ENCODE measurements around the gene CNIH2.
"Not testable (repeated sequence)": the region's sequence is repeated elsewhere in the genome, so short reads cannot be mapped to it uniquely, and the experiment has no call there.

CNIH2 gene

DNA sequence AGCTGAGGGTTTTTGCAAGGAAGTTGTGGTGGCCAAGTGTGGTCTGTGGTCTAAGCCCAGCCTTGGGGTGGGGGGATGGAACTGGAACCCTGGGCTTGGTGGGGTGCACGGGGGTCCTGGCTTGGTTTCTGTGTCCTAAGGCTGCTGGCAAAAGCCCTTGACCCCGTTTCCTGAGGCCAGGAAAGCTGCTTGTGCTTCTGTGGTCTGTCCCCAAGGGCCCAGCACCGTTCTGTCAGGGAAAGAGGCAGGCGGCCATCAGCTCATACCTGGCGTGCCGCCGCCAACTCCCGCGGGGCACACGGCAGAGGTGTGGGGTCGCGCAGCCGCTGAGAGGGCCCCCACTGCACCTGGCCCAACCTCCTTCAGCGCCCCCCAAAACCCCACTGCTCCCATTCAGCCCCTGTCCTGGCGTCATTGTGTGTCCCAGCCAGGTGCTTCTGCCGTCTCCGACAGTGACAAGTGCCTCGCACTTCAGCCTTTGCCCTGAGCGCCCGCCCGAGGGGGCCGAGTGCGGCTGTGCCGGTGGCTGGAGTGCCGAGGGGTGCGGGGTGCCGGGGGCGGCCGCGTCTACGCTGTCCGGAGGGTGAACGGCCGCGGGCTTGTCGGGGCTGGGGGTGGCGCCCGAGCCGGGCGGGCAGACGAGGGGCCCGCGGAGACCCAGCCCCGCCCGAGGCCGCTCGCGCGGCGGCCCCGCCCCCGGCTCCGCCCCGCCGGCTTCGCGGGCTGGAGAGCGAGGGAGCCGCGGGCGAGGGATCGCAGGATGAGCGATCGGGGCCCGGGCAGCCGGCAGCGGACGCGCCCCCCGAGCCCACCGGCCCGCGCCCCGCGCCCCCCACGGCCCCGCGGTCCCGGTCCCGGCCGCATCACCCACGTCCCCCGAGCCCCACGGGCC is at the start of gene CNIH2:
Gene CNIH2, plus strand, starts transcription at position 705 of the 892 bp plus-strand sequence. CDS start 282 bp downstream, outside the sequence.
- DNase-seq (ENCODE audit: low spot score): no peak

DNA sequence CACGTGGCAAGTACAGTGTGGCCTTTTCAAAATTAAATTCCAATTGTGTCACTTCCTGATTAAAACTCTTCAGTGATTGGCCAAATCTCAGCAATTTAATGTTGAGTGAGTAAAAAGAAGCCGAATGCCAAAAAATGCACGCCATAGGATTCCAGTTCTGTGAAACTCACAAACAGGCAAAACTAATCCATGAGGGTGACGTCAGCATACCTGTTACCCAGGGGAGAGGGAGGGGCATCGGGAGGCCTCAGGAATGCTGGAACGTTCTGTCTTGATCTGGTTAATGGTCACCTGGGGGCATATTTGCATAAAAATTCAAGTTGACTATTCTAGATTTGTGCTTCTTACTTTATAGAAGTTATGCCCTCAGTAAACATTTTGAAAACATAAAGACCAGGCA is 49.5 kb upstream of the CNIH2 start:
- DNase-seq (ENCODE audit: low spot score): no peak

DNA sequence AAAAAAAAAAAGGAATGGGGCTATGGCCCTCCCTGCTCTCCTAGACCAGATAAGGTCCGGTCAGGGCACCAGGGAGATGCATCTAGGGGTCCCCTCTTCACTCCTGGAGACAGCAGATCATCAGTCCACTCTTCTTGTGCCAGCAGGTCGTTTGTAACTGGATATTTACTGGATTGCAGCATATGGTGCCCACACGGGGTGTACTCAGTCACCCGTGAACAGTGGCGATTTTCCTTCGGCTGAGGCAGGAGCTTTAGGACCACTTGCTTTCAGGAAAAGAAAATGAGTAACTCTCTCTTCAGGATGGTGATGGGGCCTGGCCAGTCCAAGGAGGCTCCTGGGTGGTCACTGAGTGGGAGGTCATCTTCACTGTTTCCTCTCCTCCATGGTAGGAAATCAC is 47.8 kb upstream of the CNIH2 start:
- DNase-seq (ENCODE audit: low spot score): no peak

DNA sequence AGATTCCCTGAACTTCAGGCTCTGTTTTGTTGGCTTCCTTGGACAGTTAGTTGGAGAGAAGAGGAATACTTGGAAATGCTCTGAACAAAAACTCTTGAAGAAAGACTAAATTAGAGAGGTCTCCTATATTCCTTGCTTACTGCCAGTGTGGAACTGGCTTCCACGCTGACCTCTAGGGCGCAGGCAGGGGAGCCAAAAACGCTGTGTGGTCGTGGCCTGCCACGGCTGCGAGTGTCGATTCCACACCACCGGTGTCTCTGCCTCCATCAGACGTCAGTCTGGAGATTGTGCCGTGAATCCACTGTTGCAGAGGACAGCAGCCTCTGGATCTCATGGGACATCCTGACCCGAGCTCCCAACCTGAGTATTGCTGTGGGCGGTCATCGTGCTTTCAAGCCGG is 47.0 kb upstream of the CNIH2 start:
- no peak for DNase-seq (ENCODE audit: low spot score)

DNA sequence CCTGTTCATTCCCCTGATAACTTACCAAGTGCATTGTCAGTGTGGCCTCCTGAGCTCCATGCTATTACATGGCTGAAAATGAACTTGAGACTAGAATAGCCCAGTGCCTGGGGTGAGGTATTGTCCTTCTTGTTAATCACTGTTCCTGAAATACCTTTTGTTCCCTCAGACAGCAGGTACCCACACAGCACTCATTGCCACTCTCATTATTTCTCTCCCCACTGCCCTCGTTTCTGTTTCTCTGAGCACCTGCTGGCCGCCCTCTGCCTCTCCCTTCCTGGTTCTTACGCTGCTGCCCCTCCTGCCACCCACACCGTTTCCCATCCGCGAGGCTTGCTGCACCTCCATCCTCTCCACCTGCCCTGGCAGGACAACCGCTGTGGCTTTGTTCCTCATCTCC is 46.4 kb upstream of the CNIH2 start:
- DNase-seq (ENCODE audit: low spot score): no peak

DNA sequence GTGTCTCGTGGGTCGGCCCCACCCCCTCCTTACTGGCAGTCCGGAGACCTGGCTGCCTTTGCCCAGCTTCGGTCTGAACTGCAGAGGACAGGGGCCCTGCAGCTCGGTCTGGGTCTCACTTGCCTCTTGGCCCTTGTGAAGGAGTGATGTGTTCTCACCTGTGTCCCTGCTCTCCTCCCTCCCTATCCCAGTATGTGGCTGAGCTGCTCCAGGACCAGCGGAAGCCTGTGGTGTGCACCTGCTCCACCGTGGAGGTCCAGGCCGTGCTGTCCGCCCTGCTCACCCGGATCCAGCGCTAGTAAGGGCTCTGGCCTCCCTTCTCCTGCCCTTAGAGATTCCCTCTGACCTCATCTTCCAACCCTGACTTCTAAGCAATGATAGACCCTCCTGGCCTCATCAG is 45.2 kb upstream of the CNIH2 start:
- DNase-seq (ENCODE audit: low spot score): no peak

DNA sequence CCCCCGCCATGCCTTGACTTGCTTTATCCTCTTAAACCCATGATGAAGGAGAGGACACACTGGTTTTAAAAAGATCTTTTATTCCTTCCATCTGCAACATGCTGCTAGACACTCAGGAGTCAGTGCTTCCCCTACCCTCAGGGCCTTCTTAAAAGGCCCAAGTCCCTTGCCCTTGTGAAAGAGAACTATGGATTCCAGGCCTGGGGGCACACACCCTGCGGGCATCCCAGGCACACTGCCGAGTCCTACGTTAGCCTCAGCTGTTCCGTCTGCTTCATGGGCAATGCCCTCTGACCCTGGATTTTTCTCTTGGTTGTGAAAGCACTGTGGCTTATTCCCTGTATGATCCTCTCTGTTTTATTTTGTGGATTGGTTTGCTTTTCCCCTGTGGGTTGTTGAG is 44.7 kb upstream of the CNIH2 start:
- no peak for DNase-seq (ENCODE audit: low spot score)

DNA sequence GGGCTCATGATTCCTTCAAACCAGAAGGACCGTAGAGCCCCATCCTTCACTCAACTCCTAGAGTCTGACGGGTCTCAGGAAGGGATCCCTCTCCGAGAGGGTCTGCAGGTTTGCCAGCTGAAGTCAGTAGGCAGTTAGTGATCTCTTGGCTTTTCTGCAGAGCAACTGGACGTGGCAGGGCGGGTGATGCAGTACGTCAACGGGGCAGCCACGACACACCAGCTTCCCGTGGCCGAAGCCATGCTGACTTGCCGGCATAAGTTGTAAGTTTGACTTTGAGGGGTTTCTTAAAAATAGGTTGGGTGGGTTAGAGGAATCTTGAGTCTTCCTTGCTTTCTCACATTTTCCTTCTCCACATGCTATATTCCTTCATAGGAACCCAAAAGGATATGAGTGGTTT is 42.8 kb upstream of the CNIH2 start:
- DNase-seq (ENCODE audit: low spot score): no peak

DNA sequence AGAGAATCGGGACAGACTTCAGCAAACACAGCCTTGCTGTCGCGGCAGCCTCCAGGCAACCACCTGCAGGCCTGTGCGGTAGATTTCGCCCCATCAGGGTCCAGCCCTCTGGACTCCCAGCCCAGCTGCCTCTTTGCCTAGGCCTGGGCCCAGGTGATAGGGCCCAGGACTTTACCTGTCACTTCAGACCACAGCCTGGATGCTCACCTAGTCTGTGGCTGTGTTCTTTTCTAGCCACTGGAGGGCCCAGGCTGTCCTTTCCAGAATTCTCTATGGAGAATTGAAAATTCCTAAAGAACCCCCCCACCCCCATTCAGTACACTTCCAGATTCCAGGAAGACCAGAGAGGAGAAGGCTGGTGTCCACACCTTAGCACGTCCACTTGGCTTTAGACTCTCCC is 40.1 kb upstream of the CNIH2 start:
- no peak for DNase-seq (ENCODE audit: low spot score)

DNA sequence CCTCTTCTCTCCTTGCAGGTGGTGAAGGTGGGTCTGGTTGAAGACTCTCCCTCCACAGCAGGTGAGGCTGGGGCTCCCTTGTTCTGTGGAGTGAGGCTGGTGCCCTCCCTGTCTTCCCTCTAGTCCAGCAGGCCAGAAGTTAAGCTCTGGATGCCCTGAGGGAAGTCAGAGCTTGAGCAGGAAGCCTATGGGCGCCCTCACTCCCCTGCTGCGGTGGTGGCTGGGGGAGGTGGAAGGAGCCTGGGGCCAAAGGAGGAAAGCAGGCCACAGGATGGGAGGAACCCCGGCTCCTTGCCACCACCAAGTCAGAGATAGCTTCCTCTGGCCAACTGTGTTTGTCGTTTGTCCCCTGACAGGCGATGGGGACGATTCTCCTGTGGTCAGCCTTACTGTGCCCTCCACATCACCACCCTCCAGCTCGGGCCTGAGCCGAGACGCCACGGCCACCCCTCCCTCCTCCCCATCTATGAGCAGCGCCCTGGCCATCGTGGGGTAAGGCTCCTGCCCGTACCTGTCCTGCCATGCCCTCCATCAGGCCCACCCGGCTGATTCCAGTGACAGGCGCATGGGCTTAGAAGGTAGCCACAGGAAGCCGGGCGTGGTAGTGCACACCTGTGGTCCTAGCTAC is 39.1 kb upstream of the CNIH2 start:
- DNase-seq (ENCODE audit: low spot score): no peak

DNA sequence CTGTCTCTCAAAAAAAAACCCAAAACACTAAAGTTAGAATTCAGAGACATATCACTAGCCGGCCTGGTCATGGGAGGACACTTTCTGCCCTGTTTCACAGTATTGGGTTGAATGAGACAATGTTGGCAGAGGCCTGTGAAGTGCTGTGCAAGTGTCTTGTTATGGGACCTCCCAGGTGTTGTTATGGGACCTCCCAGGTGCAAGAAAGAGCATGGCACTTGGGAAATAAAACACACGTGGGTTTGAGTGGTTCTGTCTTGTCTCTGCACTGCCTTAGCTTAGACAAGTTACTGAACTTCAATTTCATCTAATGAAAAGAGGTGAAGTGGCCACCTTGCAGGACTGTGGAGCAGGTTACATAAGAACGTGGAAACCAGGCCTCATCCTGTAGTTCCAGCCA is 38.5 kb upstream of the CNIH2 start:
- DNase-seq (ENCODE audit: low spot score): no peak

DNA sequence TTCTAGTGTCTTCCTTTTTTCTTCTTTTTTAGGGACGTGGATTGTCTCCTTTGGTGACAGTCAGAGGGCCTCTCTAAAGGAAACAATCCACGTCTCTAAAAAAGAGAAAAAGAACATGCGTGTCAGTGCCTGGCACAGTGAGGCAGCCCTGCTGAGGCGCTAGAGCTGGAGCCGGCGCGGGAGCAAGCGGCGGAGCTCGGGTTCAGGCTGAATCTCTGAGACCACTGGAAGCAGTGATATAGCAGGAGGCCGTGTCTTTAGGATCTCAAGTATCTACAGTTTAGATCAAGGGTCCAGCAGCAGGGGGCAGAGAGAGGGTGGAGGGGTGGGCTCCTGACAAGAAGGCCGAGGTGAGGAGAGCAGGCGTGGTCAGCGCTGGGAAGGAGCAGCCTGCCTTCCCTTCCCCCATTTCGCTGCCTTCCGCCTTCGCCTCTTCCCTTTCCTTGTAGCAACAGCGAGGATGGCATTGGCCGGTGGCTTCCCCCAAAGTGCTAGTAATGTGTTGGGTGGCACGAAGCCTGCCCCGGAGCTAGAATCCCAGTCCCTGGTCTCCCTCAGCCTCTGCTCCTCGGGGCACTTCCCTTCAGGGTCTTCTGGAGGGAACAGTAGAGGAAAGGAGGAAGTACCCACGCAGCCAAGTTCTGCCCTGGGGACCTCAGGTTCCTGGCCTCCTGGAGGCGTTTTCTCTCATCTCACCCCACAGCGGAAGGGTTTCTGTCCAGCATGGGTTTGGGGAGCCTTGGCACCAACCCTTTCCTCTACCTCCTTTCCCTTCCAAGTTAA is 37.8 kb upstream of the CNIH2 start:
- DNase-seq (ENCODE audit: low spot score): no peak

DNA sequence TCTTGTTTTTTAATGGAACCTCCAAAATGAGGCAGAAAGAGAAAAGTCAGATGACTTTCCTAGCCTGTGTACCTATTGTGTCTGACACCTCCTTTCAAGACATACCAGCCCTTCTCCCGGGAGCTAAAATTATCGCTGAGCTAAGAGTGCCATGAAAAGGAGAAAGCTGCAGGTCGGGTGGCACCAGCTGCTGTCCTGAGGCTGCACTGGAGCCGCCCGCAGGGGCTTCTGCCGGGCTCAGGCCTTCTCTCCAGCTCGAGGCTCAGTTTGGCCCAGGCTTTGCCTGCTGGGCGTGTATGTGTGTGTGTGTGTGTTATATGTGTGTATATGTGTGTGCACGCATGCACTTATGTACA is 37.2 kb upstream of the CNIH2 start:
- DNase-seq (ENCODE audit: low spot score): no peak

DNA sequence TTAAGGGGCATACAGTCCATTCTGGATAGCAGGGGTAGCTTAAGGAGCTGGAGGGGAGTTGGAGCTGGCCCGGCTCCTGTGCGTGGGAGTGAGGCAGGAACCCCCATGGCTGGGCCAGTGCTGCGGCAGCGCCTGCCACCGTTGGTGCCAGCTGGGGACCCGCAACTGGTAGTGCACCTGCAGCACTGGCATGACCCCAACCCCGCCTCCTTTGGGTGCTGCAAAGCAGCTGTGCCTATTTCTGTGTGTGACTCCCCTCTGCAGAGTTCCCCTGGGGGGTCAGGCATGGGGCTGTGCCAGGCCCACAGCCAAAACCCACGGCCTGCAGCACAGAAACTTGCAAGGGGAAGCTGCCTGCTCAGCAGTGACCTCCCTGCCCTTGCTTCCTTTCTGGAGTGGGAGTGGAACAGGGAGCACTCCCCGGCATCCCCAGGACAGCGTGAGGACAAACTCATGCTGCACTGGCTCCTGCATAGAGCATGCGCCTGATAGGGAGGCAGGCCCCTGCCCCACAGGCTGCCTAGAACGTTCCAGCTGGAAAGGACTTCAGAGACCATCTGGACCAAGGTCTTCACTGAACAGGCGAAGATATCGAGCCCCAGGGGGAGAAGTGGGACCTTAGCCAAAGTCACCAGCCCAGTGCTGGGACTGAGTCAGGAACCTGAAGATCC is 35.7 kb upstream of the CNIH2 start:
- DNase-seq (ENCODE audit: low spot score): no peak

DNA sequence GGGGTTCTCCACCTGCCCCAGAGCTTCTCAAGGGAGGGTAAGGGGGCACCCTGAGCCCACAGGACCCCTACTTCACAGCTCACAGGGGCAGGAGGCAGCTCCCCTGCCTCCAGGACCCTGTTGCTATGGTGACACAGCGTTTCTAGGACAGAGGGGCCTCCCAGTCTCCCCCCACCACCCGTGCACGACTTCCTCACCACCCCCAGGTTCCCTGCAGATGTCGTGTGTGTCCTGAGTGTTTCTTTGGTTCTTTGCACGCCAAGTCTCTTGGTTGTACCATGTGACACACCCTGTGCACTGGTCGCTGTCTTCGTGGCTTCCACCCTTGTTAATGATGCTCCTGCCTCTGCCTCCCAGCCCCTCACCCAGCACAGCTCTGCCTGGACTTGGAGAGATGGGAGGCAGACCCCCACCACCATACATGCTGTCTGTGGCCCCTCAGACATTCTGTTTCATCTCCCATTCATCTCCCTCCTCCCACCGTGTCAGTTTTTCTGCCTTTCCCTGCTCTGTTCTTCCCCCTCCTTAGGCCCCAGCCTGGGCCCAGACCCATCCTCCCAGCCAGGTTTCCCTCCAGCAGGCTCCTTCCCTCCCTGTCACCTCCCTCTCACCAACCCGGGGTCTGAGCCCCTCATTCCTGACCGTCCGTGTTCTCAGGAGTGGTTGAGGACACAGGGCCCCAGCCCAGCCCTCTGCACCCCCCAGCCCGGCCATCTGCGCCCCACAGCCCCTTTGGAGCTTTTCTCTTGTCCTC is 34.0 kb upstream of the CNIH2 start:
- DNase-seq (ENCODE audit: low spot score): no peak

DNA sequence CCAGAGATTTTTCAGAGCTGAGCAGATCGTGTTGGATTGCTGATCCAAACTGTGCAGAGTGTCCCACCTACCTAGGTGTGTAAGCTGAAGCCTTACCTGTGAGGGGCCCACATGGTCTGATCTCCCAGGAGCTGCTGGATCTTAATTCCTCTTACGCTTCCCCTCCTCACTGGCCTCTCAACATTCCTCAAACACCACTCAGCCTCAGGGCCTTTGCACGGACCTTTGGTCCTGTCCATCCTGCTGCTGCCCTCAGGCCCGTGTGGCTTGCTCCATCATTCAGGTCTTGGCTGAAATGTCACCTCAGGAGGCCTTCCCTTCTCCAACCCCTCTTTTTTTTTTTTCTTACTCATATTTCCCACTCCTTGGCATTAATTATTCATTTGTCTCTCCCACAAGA is 30.7 kb upstream of the CNIH2 start:
- DNase-seq (ENCODE audit: low spot score): no peak

DNA sequence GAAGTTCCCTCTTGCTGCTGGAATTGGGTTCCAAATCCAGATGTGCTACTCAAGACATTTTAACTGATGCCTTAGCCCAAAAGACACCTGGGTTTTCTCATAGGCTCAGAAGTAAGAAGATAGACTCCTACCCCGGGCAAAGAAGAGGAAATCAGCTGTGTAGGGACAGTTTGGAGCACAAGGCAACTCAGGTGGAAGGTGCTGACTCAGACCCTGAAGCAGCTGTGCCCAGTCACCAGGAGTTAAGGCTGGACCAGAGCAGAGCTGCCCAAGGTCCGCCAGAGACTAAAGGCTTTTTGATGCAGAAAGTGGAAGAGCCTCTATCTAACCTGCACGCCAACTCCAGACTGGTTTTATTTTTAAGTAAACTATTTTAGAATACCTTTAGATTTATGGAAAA is 30.2 kb upstream of the CNIH2 start:
- DNase-seq (ENCODE audit: low spot score): no peak

DNA sequence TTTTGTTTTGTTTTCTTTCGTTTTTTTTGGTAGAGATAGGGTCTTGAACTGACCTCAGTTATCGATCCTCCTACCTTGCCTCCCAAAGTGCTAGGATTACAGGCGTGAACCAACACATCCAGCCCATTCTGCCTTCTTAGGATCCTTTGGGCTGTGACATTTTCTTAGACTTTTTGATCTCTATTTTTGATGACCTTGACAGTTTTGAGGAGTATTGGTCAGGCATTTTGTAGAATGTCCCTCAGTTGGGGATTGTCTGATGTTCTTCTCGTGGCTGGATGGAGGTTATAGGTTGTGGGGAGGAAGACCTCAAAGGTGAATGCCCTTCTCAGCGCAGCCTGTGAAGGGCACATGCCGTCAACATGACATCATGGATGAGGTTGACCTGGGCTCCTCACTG is 29.1 kb upstream of the CNIH2 start:
- no peak for DNase-seq (ENCODE audit: low spot score)

DNA sequence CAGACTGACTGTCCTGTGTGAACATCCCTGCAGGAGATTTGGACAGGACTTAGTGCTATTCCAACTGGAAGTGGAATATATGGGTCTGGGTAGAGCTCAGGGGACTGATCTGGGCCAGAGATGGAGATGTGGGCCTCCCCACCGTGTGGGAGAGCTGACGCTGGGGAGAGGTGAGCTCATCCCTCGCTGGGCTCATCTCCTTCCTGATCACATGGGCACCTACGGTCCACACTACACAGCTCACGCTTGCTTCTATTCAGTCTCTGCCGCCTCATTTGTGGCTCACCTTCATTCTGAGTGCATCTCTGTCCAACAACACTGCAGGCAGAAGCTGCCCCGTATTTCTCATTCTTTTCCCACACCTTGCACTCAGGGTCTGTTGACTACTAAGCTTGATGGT is 26.2 kb upstream of the CNIH2 start:
- no peak for DNase-seq (ENCODE audit: low spot score)

DNA sequence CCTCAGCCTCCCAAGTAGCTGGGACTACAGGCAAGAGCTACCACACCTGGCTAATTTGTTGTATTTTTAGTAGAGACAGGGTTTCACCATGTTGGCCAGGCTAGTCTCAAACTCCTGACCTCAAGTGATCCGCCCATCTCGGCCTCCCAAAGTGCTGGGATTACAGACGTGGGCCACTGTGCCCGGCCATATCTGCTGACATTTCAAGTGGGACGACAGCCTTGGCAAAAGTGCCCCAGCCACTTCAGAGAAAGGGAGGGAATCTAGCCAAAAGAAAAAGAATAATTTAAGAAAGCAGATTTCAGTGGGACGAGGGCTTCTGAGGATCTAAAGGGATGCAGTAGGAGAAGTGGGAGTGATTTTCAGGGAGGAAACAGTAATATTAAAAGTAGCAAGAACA is 24.9 kb upstream of the CNIH2 start:
- DNase-seq (ENCODE audit: low spot score): not testable (repeated sequence)

DNA sequence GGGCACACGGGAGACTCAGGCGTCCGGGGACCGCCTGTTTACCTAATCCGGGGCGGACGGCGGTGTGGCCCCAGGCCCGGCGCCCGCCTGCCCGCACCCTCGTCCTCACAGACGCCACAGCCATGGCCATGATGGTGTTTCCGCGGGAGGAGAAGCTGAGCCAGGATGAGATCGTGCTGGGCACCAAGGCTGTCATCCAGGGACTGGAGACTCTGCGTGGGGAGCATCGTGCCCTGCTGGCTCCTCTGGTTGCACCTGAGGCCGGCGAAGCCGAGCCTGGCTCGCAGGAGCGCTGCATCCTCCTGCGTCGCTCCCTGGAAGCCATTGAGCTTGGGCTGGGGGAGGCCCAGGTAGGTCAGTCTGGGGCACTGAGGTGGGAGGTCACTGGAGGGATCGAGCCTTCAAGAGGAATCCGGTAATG is 19.5 kb upstream of the CNIH2 start:
- DNase-seq (ENCODE audit: low spot score): no peak

DNA sequence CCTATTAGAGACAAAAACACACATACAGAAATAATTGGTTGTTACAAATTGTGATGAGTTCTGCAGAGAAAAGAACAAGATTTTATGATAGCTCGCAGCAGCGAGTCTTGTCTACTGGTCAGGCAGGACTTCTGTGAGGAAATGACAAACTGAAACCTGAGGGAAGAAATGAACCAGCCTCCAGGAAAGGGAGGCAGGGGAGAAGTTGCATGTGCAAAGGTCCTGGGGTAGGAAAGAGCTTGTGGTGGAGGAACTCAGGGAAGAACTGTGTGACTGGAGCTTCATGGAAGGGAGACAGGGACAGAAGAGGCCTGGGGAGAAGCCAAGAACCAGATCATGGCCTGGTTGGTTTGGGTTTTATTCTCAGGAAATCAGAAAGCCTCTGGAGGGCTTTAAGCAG is 18.8 kb upstream of the CNIH2 start:
- no peak for DNase-seq (ENCODE audit: low spot score)
